ENCODE results near the gene METAP1D. TPM values are rescaled to one million over a fixed set of nuclear protein-coding genes. Genes with fewer than 3 reads are reported as not detected.

Gene METAP1D
- total RNA-seq, 1 experiment from 2014 or later: 8.6 TPM

- POLR2A ChIA-PET: interaction anchor here (0.7 kb wide), 1 partner anchor 14 kb away, joined by 3 read pairs; no protein-coding TSS in a partner anchor
- peak overlapping the region in 1 of 2 experiments; percentile 67; a peak in 3 of 4 replicates for H3K4me3 ChIP-seq (ENCODE audit: low read depth in 2 of 2, low read length in 2 of 2)
- no peaks in the 10 kb centered on the region for H3K9me3 ChIP-seq (ENCODE audit: control insufficient read depth, insufficient read depth, low read depth, low read length)
- TF ChIP-seq POLR2AphosphoS5 (IDR thresholded peaks at IDR 0.05; ENCODE audit: low read depth, low read length) (no peak), REST (IDR thresholded peaks at IDR 0.05; ENCODE audit: insufficient read depth in 1 of 2, low read depth in 2 of 2, low read length in 1 of 2) (no peak), TCF7L2 (IDR thresholded peaks at IDR 0.05; ENCODE audit: low read depth, low read length) (no peak), CTCF (IDR thresholded peaks at IDR 0.05) (no peak), SIN3A (IDR thresholded peaks at IDR 0.05; ENCODE audit: borderline replicate concordance, insufficient read depth, low read depth, low read length) (no peak)
- in situ Hi-C loops (cut with HindIII; ENCODE audit: low pct_unique_long_range_greater_than_20kb, low sequenced_read_pairs): no loop called here
- H3K36me3 ChIP-seq (ENCODE audit: control insufficient read depth, insufficient read depth, low read length): no peaks in the 10 kb centered on the region
- H3K4me1 ChIP-seq (ENCODE audit: control insufficient read depth, insufficient read depth, low read length): peaks cover 38% of the 10 kb centered on the region
- no peaks in the 10 kb centered on the region; the same call in 1 of the 2 replicates for H3K27me3 ChIP-seq (ENCODE audit: control insufficient read depth, insufficient read depth, low read length)
- CTCF ChIA-PET: no interaction called here
- BruUV-seq (replicated peaks): no TSS peak
- ATAC-seq: no peak
- DNase-seq (ENCODE audit: low read depth, low spot score): no peak
- intact Hi-C loops (cut with micrococcal nuclease; ENCODE audit: unreplicated experiment): no loop called here
- peak overlapping the region; percentile 82 for H3K27ac ChIP-seq (ENCODE audit: low read length)
Observed at GRCh38 chr2:172097557-172098131, 97.9 kb downstream of the METAP1D start.

GRCh38 chr2:172098287-172098649 is 98.5 kb downstream of the METAP1D start:
- Histone ChIP-seq H3K4me3 (ENCODE audit: low read depth in 2 of 2, low read length in 2 of 2) (peak overlapping the region; percentile 34 to 56), H3K36me3 (ENCODE audit: control insufficient read depth, insufficient read depth, low read length) (no peaks in the 10 kb centered on the region; the same call in 1 of the 2 replicates), H3K9me3 (ENCODE audit: control insufficient read depth, insufficient read depth, low read depth, low read length) (no peaks in the 10 kb centered on the region), H3K27me3 (ENCODE audit: control insufficient read depth, insufficient read depth, low read length) (no peaks in the 10 kb centered on the region; the same call in 1 of the 2 replicates), H3K27ac (ENCODE audit: low read length) (peak overlapping the region; percentile 82), H3K4me1 (ENCODE audit: control insufficient read depth, insufficient read depth, low read length) (peaks cover 38% of the 10 kb centered on the region)
- no peak for ATAC-seq
- intact Hi-C loops (cut with micrococcal nuclease; ENCODE audit: unreplicated experiment) (no loop called here), in situ Hi-C loops (cut with HindIII; ENCODE audit: low pct_unique_long_range_greater_than_20kb, low sequenced_read_pairs) (no loop called here)
- no TSS peak for BruUV-seq (replicated peaks)
- TF ChIP-seq TCF7L2 (IDR thresholded peaks at IDR 0.05; ENCODE audit: low read depth, low read length) (no peak), SIN3A (IDR thresholded peaks at IDR 0.05; ENCODE audit: borderline replicate concordance, insufficient read depth, low read depth, low read length) (no peak), REST (IDR thresholded peaks at IDR 0.05; ENCODE audit: insufficient read depth in 1 of 2, low read depth in 2 of 2, low read length in 1 of 2) (no peak), CTCF (IDR thresholded peaks at IDR 0.05) (no peak), POLR2AphosphoS5 (IDR thresholded peaks at IDR 0.05; ENCODE audit: low read depth, low read length) (no peak)
- POLR2A ChIA-PET: no interaction called here
- no peak for DNase-seq (ENCODE audit: low read depth, low spot score)
- CTCF ChIA-PET: interaction anchor here (0.9 kb wide), 1 partner anchor 11 kb away, joined by 5 read pairs; no protein-coding TSS in a partner anchor

All from Panc1 (cell line).